IMR-90 (cell line): ENCODE results near the gene KLKB1. TPM values are rescaled to one million over a fixed set of nuclear protein-coding genes. Genes with fewer than 3 reads are reported as not detected.

Experiments
- ATAC-seq: fragments of 200-7000 bp; cut with Tn5 transposase; 2 replicates; pipeline ENCODE4 v1.9.1; 2020; ENCODE audit warnings: low read depth, mild to moderate bottlenecking, moderate library complexity
- BruUV-seq: library from RNA; stranded (reverse); fragments of 400-500 nt; replicated peaks from 2 replicates; lab custom pipeline; 2021; lab: Mats Ljungman, UMichigan
- CTCF ChIA-PET: fragments of 300-600 bp; formaldehyde crosslinking; extraction: SDS; loops from one replicate; lab custom pipeline; 2021; ENCODE audit warnings: antibody characterized with exemption; lab: Yijun Ruan, JAX
- POLR2A ChIA-PET: fragments of 300-600 bp; sonication (Branson Sonifier 250); formaldehyde crosslinking; loops from one replicate; lab custom pipeline; 2022; ENCODE audit warnings: antibody characterized with exemption; ENCODE audit not compliant: unreplicated experiment; lab: Charles Lee
- DNase-seq: peaks from one replicate; pipeline ENCODE4 v3.0.0; 2013
- H2AFZ ChIP-seq: replicated peaks from 2 replicates; pipeline ENCODE3; 2013; ENCODE audit warnings: low read length, mild to moderate bottlenecking; ENCODE audit not compliant: poor library complexity
- H2AK5ac ChIP-seq: 2 replicates; pipeline ENCODE4 v1.6.1; 2013; ENCODE audit warnings: low read depth, low read length, inconsistent platforms
- H2AK9ac ChIP-seq: replicated peaks from 2 replicates; pipeline ENCODE3; 2013; ENCODE audit warnings: mild to moderate bottlenecking, low read depth, low read length, moderate library complexity; ENCODE audit not compliant: poor library complexity
- H2BK120ac ChIP-seq: 2 replicates; pipeline ENCODE4 v1.6.1; 2013; ENCODE audit warnings: low read depth, low read length, inconsistent platforms
- H2BK15ac ChIP-seq: 3 replicates; pipeline ENCODE4 v1.6.1; 2013; ENCODE audit warnings: low read depth, low read length, inconsistent platforms
- H2BK20ac ChIP-seq: 2 replicates; pipeline ENCODE4 v1.6.1; 2013; ENCODE audit warnings: low read depth, mild to moderate bottlenecking, inconsistent platforms, low read length, moderate library complexity
- H2BK5ac ChIP-seq: 2 replicates; pipeline ENCODE4 v1.6.1; 2013; ENCODE audit warnings: mild to moderate bottlenecking, low read depth, low read length, inconsistent platforms; ENCODE audit not compliant: poor library complexity, severe bottlenecking
- H3K14ac ChIP-seq: replicated peaks from 2 replicates; pipeline ENCODE4 v1.6.1; 2013; ENCODE audit warnings: low read depth, low read length, inconsistent platforms
- H3K18ac ChIP-seq: 2 replicates; pipeline ENCODE4 v1.6.1; 2013; ENCODE audit warnings: low read depth, low read length, control low read depth
- H3K23ac ChIP-seq: 2 replicates; pipeline ENCODE4 v1.6.1; 2013; ENCODE audit warnings: low read depth, low read length, inconsistent platforms
- H3K27ac ChIP-seq: 2 replicates; pipeline ENCODE4 v1.5.1; 2013; ENCODE audit warnings: mild to moderate bottlenecking, control low read depth, low read length; ENCODE audit not compliant: insufficient read depth
- H3K27me3 ChIP-seq: 2 replicates; pipeline ENCODE4 v1.6.1; 2013; ENCODE audit warnings: low read length; ENCODE audit not compliant: control insufficient read depth, insufficient read depth
- H3K36me3 ChIP-seq: 2 replicates; pipeline ENCODE4 v1.6.1; 2013; ENCODE audit warnings: low read length, mixed read lengths; ENCODE audit not compliant: control insufficient read depth, insufficient read depth
- H3K4ac ChIP-seq: 2 replicates; pipeline ENCODE4 v1.6.1; 2013; ENCODE audit warnings: low read depth, low read length, inconsistent platforms
- H3K4me1 ChIP-seq: 2 replicates; pipeline ENCODE4 v1.6.1; 2013; ENCODE audit warnings: low read length, mixed read lengths; ENCODE audit not compliant: control insufficient read depth, insufficient read depth
- H3K4me2 ChIP-seq: 2 replicates; pipeline ENCODE4 v1.6.1; 2013; ENCODE audit warnings: low read depth, mild to moderate bottlenecking, control low read depth, low read length, moderate library complexity
- H3K4me3 ChIP-seq: 2 replicates; pipeline ENCODE4 v1.5.1; 2013; ENCODE audit warnings: low read depth, mild to moderate bottlenecking, control low read depth, low read length, moderate library complexity; ENCODE audit not compliant: insufficient read depth
- H3K56ac ChIP-seq: 2 replicates; pipeline ENCODE4 v1.6.1; 2013; ENCODE audit warnings: low read length, inconsistent platforms; ENCODE audit not compliant: insufficient read depth; ENCODE audit errors: extremely low read depth
- H3K79me1 ChIP-seq, 2 experiments: 2 replicates each; pipeline ENCODE4 v1.6.1; 2013; ENCODE audit warnings: low read length in 2 of 2, inconsistent platforms in 1 of 2, low read depth in 1 of 2
- H3K9ac ChIP-seq: 2 replicates; pipeline ENCODE4 v1.6.1; 2013; ENCODE audit warnings: low read depth, low read length, control low read depth
- H3K9me1 ChIP-seq: 2 replicates; pipeline ENCODE4 v1.6.1; 2013; ENCODE audit warnings: low read length, inconsistent platforms; ENCODE audit not compliant: insufficient read depth
- H3K9me3 ChIP-seq: 2 replicates; pipeline ENCODE4 v1.6.1; 2013; ENCODE audit warnings: low read length; ENCODE audit not compliant: control insufficient read depth, insufficient read depth
- H4K20me1 ChIP-seq: 2 replicates; pipeline ENCODE4 v1.6.1; 2013; ENCODE audit warnings: low read length, inconsistent platforms; ENCODE audit not compliant: insufficient read depth
- H4K5ac ChIP-seq: 2 replicates; pipeline ENCODE4 v1.6.1; 2013; ENCODE audit warnings: mild to moderate bottlenecking, low read depth, low read length, control low read depth
- H4K8ac ChIP-seq, 2 experiments: 2 replicates each; pipeline ENCODE4 v1.6.1; 2013; ENCODE audit warnings: low read depth in 2 of 2, low read length in 2 of 2, control low read depth in 1 of 2, inconsistent platforms in 1 of 2
- H4K91ac ChIP-seq: 2 replicates; pipeline ENCODE4 v1.6.1; 2013; ENCODE audit warnings: low read depth, low read length, inconsistent platforms; ENCODE audit not compliant: insufficient read depth
- BHLHE40 ChIP-seq: fragments of 150-350 bp; IDR thresholded peaks from 2 replicates; pipeline ENCODE4 v1.6.1; 2016; ENCODE audit warnings: mild to moderate bottlenecking, low read depth, low read length
- CHD1 ChIP-seq: IDR thresholded peaks from 2 replicates; pipeline ENCODE4 v1.6.1; 2012; ENCODE audit warnings: low read depth, low read length, improper control_type of control experiment
- CTCF ChIP-seq: conservative IDR thresholded peaks from 2 replicates; pipeline ENCODE4 v1.5.1; 2012; ENCODE audit warnings: mild to moderate bottlenecking, low read depth, low read length, improper control_type of control experiment
- ELK1 ChIP-seq: fragments of 150-350 bp; IDR thresholded peaks from 2 replicates; pipeline ENCODE4 v1.6.1; 2016; ENCODE audit warnings: low read depth, mild to moderate bottlenecking, low read length, moderate library complexity, borderline replicate concordance
- FOS ChIP-seq: fragments of 150-350 bp; IDR thresholded peaks from 2 replicates; pipeline ENCODE4 v1.6.1; 2016; ENCODE audit warnings: low read depth, low read length
- MAFK ChIP-seq: IDR thresholded peaks from 2 replicates; pipeline ENCODE4 v1.6.1; 2012; ENCODE audit warnings: low read depth, low read length, improper control_type of control experiment
- MAZ ChIP-seq: IDR thresholded peaks from 2 replicates; pipeline ENCODE4 v1.6.1; 2012; ENCODE audit warnings: low read depth, mild to moderate bottlenecking, low read length, improper control_type of control experiment, moderate library complexity, borderline replicate concordance
- MXI1 ChIP-seq: IDR thresholded peaks from 2 replicates; pipeline ENCODE4 v1.6.1; 2012; ENCODE audit warnings: low read depth, mild to moderate bottlenecking, low read length, moderate library complexity, borderline replicate concordance
- NFE2L2 ChIP-seq: fragments of 150-350 bp; IDR thresholded peaks from 2 replicates; pipeline ENCODE4 v1.6.1; 2016; ENCODE audit warnings: low read depth, mild to moderate bottlenecking, low read length
- POLR2A ChIP-seq: IDR thresholded peaks from 2 replicates; pipeline ENCODE4 v1.6.1; 2012; ENCODE audit warnings: mild to moderate bottlenecking, low read depth, low read length
- RFX5 ChIP-seq: IDR thresholded peaks from 2 replicates; pipeline ENCODE4 v1.8.0; 2012; ENCODE audit warnings: low read depth, mild to moderate bottlenecking, low read length, moderate library complexity
- SMC3 ChIP-seq: fragments of 150-350 bp; IDR thresholded peaks from 2 replicates; pipeline ENCODE4 v1.6.1; 2016; ENCODE audit warnings: low read depth, mild to moderate bottlenecking, antibody characterized with exemption, low read length, moderate library complexity
- USF2 ChIP-seq: fragments of 150-350 bp; IDR thresholded peaks from 2 replicates; pipeline ENCODE4 v1.6.1; 2017; ENCODE audit warnings: mild to moderate bottlenecking, antibody characterized with exemption, low read length, low read depth
- WGBS, 2 experiments: methylation state at CpG; one replicate each; pipeline versions ENCODE4 v1.1.5 to v1.1.7; 2013; ENCODE audit warnings: missing lambda C conversion rate in 2 of 2; ENCODE audit not compliant: insufficient read length in 1 of 2; ENCODE audit errors: extremely low coverage in 2 of 2; 5-methylcytosine and 5-hydroxymethylcytosine counted together
- dilution Hi-C: fragments of 300-500 bp; cut with HindIII; formaldehyde crosslinking; loops from one replicate; pipeline ENCODE4 v1.14.3; 2018; ENCODE audit warnings: low sequenced_read_pairs; ENCODE audit not compliant: unreplicated experiment
- in situ Hi-C: fragments of 300-500 bp; cut with MboI; formaldehyde crosslinking; loops from 3 replicates; pipeline ENCODE4 v1.14.3; 2019; ENCODE audit warnings: low sequenced_read_pairs, inconsistent platforms, mixed read lengths
- intact Hi-C: fragments of 100-400 bp; cut with micrococcal nuclease; formaldehyde crosslinking; loops from 2 replicates; pipeline ENCODE4 v1.10.0; 2022
- polyA plus RNA-seq, 3 experiments: library from polyadenylated mRNA; depleted of rRNA; stranded (reverse); fragments of >200 nt; gene quantifications; 2 replicates each; pipeline ENCODE4 v1.2.3, GENCODE V29; 2012; ENCODE audit warnings: low replicate concordance in 1 of 3
- total RNA-seq: library from RNA; depleted of rRNA; stranded (reverse); fragments of >200 nt; gene quantifications from 2 replicates; pipeline ENCODE4 v1.2.3, GENCODE V29; 2012

KLKB1 gene
- total and polyA plus RNA-seq, 2 of the 4 experiments (the other 2 are of a cell fraction), result 0.03 TPM; not detected in 1

- CTCF ChIA-PET, result no interaction called here
- in situ Hi-C loops, result no loop called here
- H2AK9ac ChIP-seq, result no peak overlapping the region
- H4K8ac ChIP-seq, result no peak overlapping the region
- H3K9me3 ChIP-seq, result no peaks in the 10 kb centered on the region
- H2BK5ac ChIP-seq, result no peak overlapping the region
- no peak overlapping the region for H3K23ac ChIP-seq
- H3K4me1 ChIP-seq, result peaks cover 5% of the 10 kb centered on the region; the same call in 1 of the 2 replicates
- H4K20me1 ChIP-seq, result no peaks in the 10 kb centered on the region
- no peak overlapping the region for H3K4ac ChIP-seq
- H3K56ac ChIP-seq, result no peak overlapping the region
- no peak overlapping the region for H2BK120ac ChIP-seq
- no peak overlapping the region for H3K4me2 ChIP-seq
- BruUV-seq, result no TSS peak
- ATAC-seq (no peak), DNase-seq (no peak)
- H3K18ac ChIP-seq, result no peak overlapping the region
- intact Hi-C loops, result no loop called here
- H3K36me3 ChIP-seq, result no peaks in the 10 kb centered on the region
- no CpG with 5 or more reads among the region's 7 CpGs for WGBS, 2 experiments
- H3K4me3 ChIP-seq, result no peak overlapping the region
- no peaks in the 10 kb centered on the region for H3K27me3 ChIP-seq
- no peak overlapping the region for H2BK20ac ChIP-seq
- TF ChIP-seq USF2 (no peak), CHD1 (no peak), FOS (no peak), SMC3 (no peak), MAZ (no peak), CTCF (no peak), BHLHE40 (no peak), NFE2L2 (no peak), POLR2A (no peak), ELK1 (no peak), MAFK (no peak), MXI1 (no peak), RFX5 (no peak)
- H2AFZ ChIP-seq, result no peak overlapping the region
- POLR2A ChIA-PET, result no interaction called here
- H2AK5ac ChIP-seq, result no peak overlapping the region
- H3K9me1 ChIP-seq, result peaks cover 4% of the 10 kb centered on the region; the same call in 1 of the 2 replicates
- no peak overlapping the region for H3K9ac ChIP-seq
- no peak overlapping the region for H3K14ac ChIP-seq
- dilution Hi-C loops, result no loop called here
- H3K79me1 ChIP-seq, result no peaks in the 10 kb centered on the region
- no peak overlapping the region for H4K91ac ChIP-seq
- H4K5ac ChIP-seq, result no peak overlapping the region
- no peak overlapping the region for H3K27ac ChIP-seq
- H2BK15ac ChIP-seq, result no peak overlapping the region
Observed at GRCh38 chr4:186264660-186265059, 37.4 kb downstream of the KLKB1 start.
